Activated CD4-positive, alpha-beta memory T cell treated with anti-CD3 and anti-CD28 coated beads for 36 hours (primary cell): ENCODE results near the gene HOXA3. TPM values are rescaled to one million over a fixed set of nuclear protein-coding genes. Genes with fewer than 3 reads are reported as not detected.
A peak's percentile ranks its signal among the peaks of the same experiment; 100 is the strongest.

Experiments
- CTCF ChIA-PET: fragments of 350-600 bp; sonication (Branson Sonifier 250); formaldehyde crosslinking; loops from one replicate; lab custom pipeline; 2021; ENCODE audit warnings: antibody characterized with exemption, inconsistent platforms; lab: Charles Lee
- POLR2A ChIA-PET: fragments of 350-600 bp; sonication (Branson Sonifier 250); formaldehyde crosslinking; loops from one replicate; lab custom pipeline; 2021; ENCODE audit warnings: antibody characterized with exemption; lab: Charles Lee
- DNase-seq: peaks from one replicate; pipeline ENCODE4 v3.0.0-alpha.2; 2020
- H3K27ac Mint-ChIP-seq: one replicate; pipeline ENCODE4 v1.8.0; 2021; ENCODE audit warnings: mixed read lengths
- H3K27me3 Mint-ChIP-seq: one replicate; pipeline ENCODE4 v1.8.0; 2021; ENCODE audit warnings: mixed read lengths
- H3K36me3 Mint-ChIP-seq: one replicate; pipeline ENCODE4 v1.8.0; 2021; ENCODE audit warnings: mixed read lengths
- H3K4me1 Mint-ChIP-seq: one replicate; pipeline ENCODE4 v1.8.0; 2021; ENCODE audit warnings: low read depth, mixed read lengths
- H3K4me3 Mint-ChIP-seq: one replicate; pipeline ENCODE4 v1.8.0; 2021; ENCODE audit warnings: mild to moderate bottlenecking, mixed read lengths
- H3K9me3 Mint-ChIP-seq: one replicate; pipeline ENCODE4 v1.8.0; 2021; ENCODE audit warnings: mixed read lengths
- intact Hi-C: fragments of 100-400 bp; cut with micrococcal nuclease; formaldehyde crosslinking; loops from one replicate; pipeline ENCODE4 v1.15.1; 2023
- total RNA-seq, 2 experiments: library from RNA; stranded (reverse); gene quantifications; one replicate each; pipeline ENCODE4 v1.2.3, GENCODE V29; 2021

Gene HOXA3
- total RNA-seq, 2 experiments from 2014 or later = not detected

GRCh38 chr7:27131390-27131819 is 21.0 kb downstream of the HOXA3 start:
- DNase-seq = no peak
- intact Hi-C loops = no loop called here
- Mint-ChIP-seq H3K27ac (no peak overlapping the region), H3K27me3 (peaks cover 58% of the 10 kb centered on the region), H3K36me3 (no peaks in the 10 kb centered on the region), H3K9me3 (no peaks in the 10 kb centered on the region), H3K4me1 (peaks cover 17% of the 10 kb centered on the region), H3K4me3 (no peak overlapping the region)
- ChIA-PET CTCF (interaction anchor here (1.5 kb wide), 1 partner anchor 30 kb away, joined by 5 read pairs; no protein-coding TSS in a partner anchor), POLR2A (no interaction called here)

DNA sequence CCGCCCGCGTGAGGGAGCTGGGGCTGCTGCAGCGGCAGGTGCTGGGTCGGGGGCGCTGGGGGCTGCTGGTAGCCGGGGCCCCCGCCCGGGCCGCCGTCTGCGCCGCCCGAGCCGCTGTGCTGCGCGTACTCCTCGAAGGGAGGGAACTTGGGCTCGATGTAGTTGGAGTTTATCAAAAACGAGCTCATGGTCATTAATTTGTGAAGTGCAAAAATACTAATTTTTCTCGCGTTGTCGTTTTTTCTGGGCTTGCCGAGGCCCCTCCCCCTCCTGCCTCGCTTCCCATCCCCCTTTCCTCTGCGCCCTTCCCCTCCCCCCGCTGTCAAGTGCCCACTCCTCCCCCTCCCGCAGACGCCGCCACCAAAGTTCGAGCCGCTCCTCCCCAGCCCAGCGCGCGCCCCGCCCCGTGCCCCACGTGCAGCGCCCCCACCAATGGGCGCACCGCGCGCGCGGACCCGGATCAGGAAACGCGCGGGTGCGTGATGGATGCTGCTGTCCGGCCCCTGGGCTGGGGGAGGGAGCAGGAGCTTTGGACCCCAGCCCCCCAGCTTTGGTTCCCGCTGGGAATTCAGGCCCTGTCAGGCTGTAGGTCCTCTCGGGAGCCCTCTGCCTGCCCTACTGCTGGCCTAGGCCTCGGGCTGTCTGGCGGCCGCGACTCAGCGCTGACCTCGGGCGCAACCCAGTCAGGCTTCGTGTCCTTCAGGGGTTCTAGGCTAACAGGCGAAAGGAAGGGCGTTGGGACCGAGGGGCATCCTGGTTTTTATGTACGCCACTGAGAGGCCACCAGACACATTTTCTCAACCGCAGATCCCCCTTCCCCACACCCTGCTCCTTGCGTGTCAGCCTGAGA is 21.6 kb downstream of the HOXA3 start, which contains the start of gene HOXA4:
HOXA4 (minus strand) TSS at position 218 of the 850 bp plus-strand sequence; CDS start at position 194, 24 bp downstream.
- CTCF ChIA-PET = interaction anchor here (1.5 kb wide), 1 partner anchor 31 kb away, joined by 5 read pairs; no protein-coding TSS in a partner anchor
- POLR2A ChIA-PET = no interaction called here
- H3K9me3 Mint-ChIP-seq = no peaks in the 10 kb centered on the region
- peak within 1 kb of the TSS; percentile 57 for H3K4me3 Mint-ChIP-seq
- DNase-seq = peak; percentile 73
- H3K36me3 Mint-ChIP-seq = no peaks in the 10 kb centered on the region
- intact Hi-C loops = no loop called here
- H3K27me3 Mint-ChIP-seq = peaks cover 56% of the 10 kb centered on the region
- no peak within 1 kb of the TSS for H3K27ac Mint-ChIP-seq
- H3K4me1 Mint-ChIP-seq = peaks cover 15% of the 10 kb centered on the region

GRCh38 chr7:27129729-27130539 is 22.4 kb downstream of the HOXA3 start:
- Mint-ChIP-seq H3K27ac (no peak overlapping the region), H3K4me3 (no peak overlapping the region), H3K9me3 (no peaks in the 10 kb centered on the region), H3K27me3 (peaks cover 54% of the 10 kb centered on the region), H3K4me1 (peaks cover 12% of the 10 kb centered on the region), H3K36me3 (no peaks in the 10 kb centered on the region)
- intact Hi-C loops = no loop called here
- ChIA-PET CTCF (no interaction called here), POLR2A (no interaction called here)
- DNase-seq = no peak

DNA sequence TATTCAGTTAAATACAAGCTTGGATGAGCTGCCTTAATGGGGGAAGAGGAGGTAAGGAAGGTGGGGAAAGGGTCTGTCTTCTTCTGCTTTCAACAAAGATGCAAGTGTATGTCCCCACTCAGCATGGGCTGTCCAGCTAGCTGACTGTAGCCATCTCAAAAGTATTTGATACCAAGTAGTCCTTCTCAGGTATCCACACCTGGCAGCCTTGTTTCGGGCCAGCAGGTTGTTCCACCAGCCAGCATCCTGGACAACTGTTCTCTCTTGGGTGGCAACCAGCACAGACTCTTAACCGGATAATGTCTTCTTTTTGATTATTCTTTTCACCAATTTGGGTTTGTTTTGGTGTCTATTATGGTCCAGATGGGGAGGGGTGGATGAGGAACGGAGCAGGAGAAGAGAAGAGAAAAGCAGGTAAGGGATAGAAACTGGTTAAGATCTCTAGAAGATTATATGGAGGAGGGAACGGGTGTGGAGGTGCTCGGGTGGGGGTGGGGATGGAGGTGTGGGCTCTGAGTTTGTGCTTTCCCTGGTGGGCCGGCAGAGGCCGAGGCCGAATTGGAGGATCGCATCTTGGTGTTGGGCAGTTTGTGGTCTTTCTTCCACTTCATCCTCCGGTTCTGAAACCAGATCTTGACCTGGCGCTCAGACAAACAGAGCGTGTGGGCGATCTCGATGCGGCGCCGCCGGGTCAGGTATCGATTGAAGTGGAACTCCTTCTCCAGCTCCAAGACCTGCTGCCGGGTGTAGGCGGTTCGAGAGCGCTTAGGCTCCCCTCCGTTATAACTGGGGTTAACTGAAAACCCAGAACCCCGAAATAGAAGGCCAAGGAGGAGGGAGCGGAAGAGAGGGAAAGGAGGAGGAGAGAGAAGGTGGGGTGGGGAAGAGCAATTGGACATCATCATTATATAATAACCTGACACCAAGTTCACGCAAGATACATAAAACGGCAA is 23.3 kb downstream of the HOXA3 start:
- H3K4me1 Mint-ChIP-seq = peaks cover 4% of the 10 kb centered on the region
- POLR2A ChIA-PET = no interaction called here

DNA sequence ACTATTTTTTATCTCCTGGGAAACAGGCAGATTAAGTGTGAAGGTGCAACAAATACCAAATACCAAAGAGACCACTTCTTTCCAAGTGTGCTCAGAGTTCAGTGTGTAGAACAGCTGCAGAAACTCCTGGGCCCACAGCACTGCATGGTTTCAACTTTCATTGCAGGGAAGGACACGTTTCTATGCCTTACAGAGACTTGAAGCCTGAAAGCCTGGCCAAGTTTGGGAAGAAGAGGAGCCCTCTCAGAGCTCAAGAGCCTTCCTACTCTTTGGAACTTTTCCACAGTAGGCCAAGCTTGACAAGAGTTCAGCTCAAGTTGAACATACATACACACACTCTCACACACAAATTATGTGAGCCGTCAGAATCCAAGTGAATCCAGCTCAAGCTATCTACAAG is 24.3 kb downstream of the HOXA3 start:
- intact Hi-C loops = no loop called here
- peaks cover 51% of the 10 kb centered on the region for H3K27me3 Mint-ChIP-seq
- no peaks in the 10 kb centered on the region for H3K36me3 Mint-ChIP-seq
- H3K4me1 Mint-ChIP-seq = no peaks in the 10 kb centered on the region
- no peaks in the 10 kb centered on the region for H3K9me3 Mint-ChIP-seq
- POLR2A ChIA-PET = no interaction called here
- no peak overlapping the region for H3K4me3 Mint-ChIP-seq
- H3K27ac Mint-ChIP-seq = no peak overlapping the region
- CTCF ChIA-PET = no interaction called here
- no peak for DNase-seq

More for the DNA sequence above, 23.3 kb downstream of the HOXA3 start:
- H3K36me3 Mint-ChIP-seq = no peaks in the 10 kb centered on the region
- peaks cover 55% of the 10 kb centered on the region for H3K27me3 Mint-ChIP-seq
- CTCF ChIA-PET = no interaction called here
- no peak for DNase-seq
- no peaks in the 10 kb centered on the region for H3K9me3 Mint-ChIP-seq
- H3K27ac Mint-ChIP-seq = no peak overlapping the region
- intact Hi-C loops = no loop called here
- no peak overlapping the region for H3K4me3 Mint-ChIP-seq

- no peaks in the 10 kb centered on the region for H3K9me3 Mint-ChIP-seq
- H3K4me3 Mint-ChIP-seq = no peak overlapping the region
- no peaks in the 10 kb centered on the region for H3K36me3 Mint-ChIP-seq
- ChIA-PET POLR2A (interaction anchor here (0.6 kb wide), 1 partner anchor 478 kb away, joined by 5 read pairs; no protein-coding TSS in a partner anchor), CTCF (no interaction called here)
- no peak overlapping the region for H3K27ac Mint-ChIP-seq
- peaks cover 42% of the 10 kb centered on the region for H3K27me3 Mint-ChIP-seq
- intact Hi-C loops = no loop called here
- no peak for DNase-seq
- H3K4me1 Mint-ChIP-seq = no peaks in the 10 kb centered on the region
Observed at GRCh38 chr7:27126596-27127327, 25.6 kb downstream of the HOXA3 start.

DNA sequence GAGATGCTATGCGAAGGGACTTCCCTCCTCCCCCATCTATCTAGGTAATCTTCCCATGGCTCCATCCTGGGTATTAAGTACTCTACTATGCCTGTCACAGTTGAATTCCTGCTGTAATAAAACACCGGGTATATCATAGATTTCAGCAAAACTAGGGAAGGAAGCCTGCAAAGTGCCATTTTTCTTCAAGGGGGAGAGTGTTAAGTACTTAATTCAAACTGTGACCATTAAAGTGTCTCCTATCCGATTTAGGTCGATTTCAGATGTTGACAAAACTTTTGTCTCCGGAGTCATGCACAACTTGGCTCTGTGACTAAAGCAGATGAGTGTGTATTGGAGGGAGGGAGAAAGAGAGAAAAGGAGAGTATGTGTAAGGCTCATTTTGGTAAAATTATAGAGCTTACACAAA is 26.4 kb downstream of the HOXA3 start:
- H3K9me3 Mint-ChIP-seq = no peaks in the 10 kb centered on the region
- no peak overlapping the region for H3K4me3 Mint-ChIP-seq
- no peak overlapping the region for H3K27ac Mint-ChIP-seq
- peaks cover 35% of the 10 kb centered on the region for H3K27me3 Mint-ChIP-seq
- ChIA-PET POLR2A (no interaction called here), CTCF (no interaction called here)
- H3K36me3 Mint-ChIP-seq = no peaks in the 10 kb centered on the region
- no peaks in the 10 kb centered on the region for H3K4me1 Mint-ChIP-seq
- DNase-seq = no peak
- intact Hi-C loops = no loop called here

DNA sequence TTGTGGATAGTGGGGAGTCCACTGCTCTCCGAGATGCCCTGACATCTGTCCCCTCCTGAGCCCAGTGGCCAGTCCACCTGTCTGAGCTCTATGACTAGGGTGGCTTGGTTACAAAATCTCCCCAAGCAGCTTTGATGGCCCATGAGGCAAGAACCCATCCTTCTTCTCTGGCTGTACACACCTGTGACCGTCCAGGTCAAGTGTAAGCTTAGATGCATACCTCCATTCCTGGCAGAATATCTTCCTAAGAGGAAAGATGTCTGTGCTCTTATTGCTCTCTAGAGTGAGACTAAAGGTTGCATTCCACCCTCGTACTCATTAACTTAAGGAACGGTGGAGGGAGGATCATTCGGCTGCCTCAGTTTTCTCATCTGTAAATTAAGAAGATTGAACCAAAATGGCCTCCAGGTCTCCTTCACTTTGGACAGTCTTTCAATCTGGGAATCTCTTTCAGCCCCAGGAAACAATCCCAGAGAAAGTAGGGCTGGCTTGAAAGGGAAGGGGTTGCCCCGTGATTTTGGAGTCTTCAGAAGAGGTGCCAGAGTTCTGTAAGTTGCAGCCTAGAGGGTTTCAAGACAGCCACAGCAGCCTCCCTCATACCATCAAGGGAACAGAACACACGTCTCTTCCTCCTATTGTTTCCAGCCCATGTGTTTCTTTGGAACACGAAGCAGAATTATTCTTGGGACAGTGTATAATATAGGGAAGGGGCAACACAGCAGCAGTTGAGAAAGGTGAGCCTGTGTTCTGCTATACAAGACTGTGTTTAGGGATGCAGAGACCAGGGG is 27.3 kb downstream of the HOXA3 start:
- intact Hi-C loops = no loop called here
- no peak overlapping the region for H3K4me3 Mint-ChIP-seq
- no peaks in the 10 kb centered on the region for H3K9me3 Mint-ChIP-seq
- no peaks in the 10 kb centered on the region for H3K36me3 Mint-ChIP-seq
- DNase-seq = no peak
- no peaks in the 10 kb centered on the region for H3K4me1 Mint-ChIP-seq
- POLR2A ChIA-PET = no interaction called here
- CTCF ChIA-PET = no interaction called here
- H3K27me3 Mint-ChIP-seq = peaks cover 35% of the 10 kb centered on the region
- no peak overlapping the region for H3K27ac Mint-ChIP-seq

DNA sequence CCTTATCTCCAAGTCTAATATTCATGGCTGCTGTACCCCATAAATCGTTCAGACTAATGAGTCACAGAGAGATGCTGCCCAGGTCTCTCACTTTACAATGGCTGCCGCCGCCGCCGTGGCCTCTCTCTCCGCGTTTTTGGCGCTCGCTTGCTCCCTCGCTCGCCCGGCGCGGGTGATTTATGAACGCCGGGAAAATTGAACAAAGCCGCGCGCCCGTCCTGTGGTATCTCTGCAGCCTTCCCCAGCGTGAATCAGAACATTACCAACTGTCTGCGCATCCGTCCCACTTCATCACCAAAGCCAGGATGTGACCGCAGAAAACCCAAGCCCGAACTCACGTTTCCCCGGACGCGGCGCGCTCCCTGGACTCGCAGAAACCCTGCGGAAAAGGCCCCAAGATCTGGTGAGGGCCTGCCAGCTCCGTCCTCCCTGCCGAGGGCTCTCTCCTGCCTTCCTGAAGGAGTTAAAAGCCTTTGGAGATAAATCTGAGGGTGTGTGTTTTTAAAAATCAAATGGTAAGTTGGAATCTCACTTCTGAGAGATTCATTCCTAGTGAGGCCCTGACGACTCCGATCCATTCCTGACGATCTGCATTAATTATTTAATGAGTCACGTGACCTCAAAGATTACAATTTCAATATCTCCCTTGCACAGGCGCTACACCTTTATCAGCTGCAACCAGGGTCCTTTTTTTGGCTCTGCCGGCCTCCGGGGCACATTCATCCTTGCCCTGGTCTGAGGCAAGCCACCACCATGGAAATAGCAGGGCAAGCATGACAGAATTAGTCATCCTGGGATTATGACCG is 28.1 kb downstream of the HOXA3 start:
- DNase-seq = no peak
- Mint-ChIP-seq H3K9me3 (no peaks in the 10 kb centered on the region), H3K4me1 (no peaks in the 10 kb centered on the region), H3K27ac (no peak overlapping the region), H3K27me3 (peaks cover 35% of the 10 kb centered on the region), H3K36me3 (no peaks in the 10 kb centered on the region), H3K4me3 (no peak overlapping the region)
- ChIA-PET CTCF (no interaction called here), POLR2A (no interaction called here)
- intact Hi-C loops = no loop called here

- intact Hi-C loops = no loop called here
- Mint-ChIP-seq H3K4me1 (no peaks in the 10 kb centered on the region), H3K36me3 (no peaks in the 10 kb centered on the region), H3K4me3 (no peak overlapping the region), H3K27me3 (peaks cover 35% of the 10 kb centered on the region), H3K27ac (no peak overlapping the region), H3K9me3 (no peaks in the 10 kb centered on the region)
- DNase-seq = no peak
- POLR2A ChIA-PET = no interaction called here
- CTCF ChIA-PET = no interaction called here
Observed at GRCh38 chr7:27123477-27124053, 28.8 kb downstream of the HOXA3 start.
